ENCODE results near the gene POU2AF2. TPM values are rescaled to one million over a fixed set of nuclear protein-coding genes. Genes with fewer than 3 reads are reported as not detected.
A peak's percentile ranks its signal among the peaks of the same experiment; 100 is the strongest.

Gene POU2AF2
- total RNA-seq, 3 donors from 2014 or later (not counting 1 experiment from before 2014, with no cell fraction given), result not detected

GRCh38 chr11:111231836-111232235 is 13.7 kb upstream of the POU2AF2 start:
- Histone ChIP-seq H3K9me3 (ENCODE audit: control insufficient read depth, insufficient read depth, low read length) (no peaks in the 10 kb centered on the region), H3K27me3 (ENCODE audit: control insufficient read depth, insufficient read depth, low read length) (no peaks in the 10 kb centered on the region), H3K4me1 (ENCODE audit: control insufficient read depth, insufficient read depth, low read length) (peaks cover 8% of the 10 kb centered on the region), H3K36me3 (ENCODE audit: control insufficient read depth, insufficient read depth, low read length) (no peaks in the 10 kb centered on the region), H3K4me3 (ENCODE audit: low read length) (no peak overlapping the region), H3K27ac (ENCODE audit: low read length) (no peak overlapping the region)
- TF ChIP-seq CTCF (IDR thresholded peaks at IDR 0.05), result no peak
- no peaks in the 10 kb centered on the region for H3K9me3 Mint-ChIP-seq
- H3K4me3 Mint-ChIP-seq, result peak overlapping the region; percentile 32
- intact Hi-C loops (cut with micrococcal nuclease), result loop anchor here (5.0 kb wide), 1 partner anchor 795 kb away; no protein-coding TSS in a partner anchor
- ATAC-seq (no peak), DNase-seq (no peak)
- H3K36me3 Mint-ChIP-seq, result no peaks in the 10 kb centered on the region
- peaks cover 7 to 16% of the 10 kb centered on the region in 2 donors for H3K4me1 Mint-ChIP-seq
- 84% methylated on average over 3 of the region's 3 CpGs for WGBS (ENCODE audit: insufficient coverage)
- no peak overlapping the region for H3K27ac Mint-ChIP-seq
- H3K27me3 Mint-ChIP-seq (ENCODE audit: low read depth in 2 of 2), result peaks cover 14 to 15% of the 10 kb centered on the region in 2 donors

- Histone ChIP-seq H3K27me3 (ENCODE audit: control insufficient read depth, insufficient read depth, low read length) (no peaks in the 10 kb centered on the region), H3K9me3 (ENCODE audit: control insufficient read depth, insufficient read depth, low read length) (no peaks in the 10 kb centered on the region), H3K27ac (ENCODE audit: low read length) (no peak overlapping the region), H3K36me3 (ENCODE audit: control insufficient read depth, insufficient read depth, low read length) (no peaks in the 10 kb centered on the region), H3K4me3 (ENCODE audit: low read length) (no peak overlapping the region), H3K4me1 (ENCODE audit: control insufficient read depth, insufficient read depth, low read length) (no peaks in the 10 kb centered on the region)
- no peak for TF ChIP-seq CTCF (IDR thresholded peaks at IDR 0.05)
- intact Hi-C loops (cut with micrococcal nuclease), result no loop called here
- no peak for ATAC-seq
- WGBS (ENCODE audit: insufficient coverage), result 67% methylated on average over 2 of the region's 2 CpGs
- peaks cover 21 to 32% of the 10 kb centered on the region in 2 donors for H3K27me3 Mint-ChIP-seq (ENCODE audit: low read depth in 2 of 2)
- no peaks in the 10 kb centered on the region for H3K4me1 Mint-ChIP-seq
- no peak overlapping the region for H3K4me3 Mint-ChIP-seq
- no peaks in the 10 kb centered on the region for H3K36me3 Mint-ChIP-seq
- H3K9me3 Mint-ChIP-seq, result no peaks in the 10 kb centered on the region
- no peak for DNase-seq
- no peak overlapping the region for H3K27ac Mint-ChIP-seq
Observed at GRCh38 chr11:111236383-111236782, 9.1 kb upstream of the POU2AF2 start.

- intact Hi-C loops (cut with micrococcal nuclease), result no loop called here
- ATAC-seq, result no peak
- H3K27me3 ChIP-seq (ENCODE audit: control insufficient read depth, insufficient read depth, low read length), result no peaks in the 10 kb centered on the region
- peaks cover 27 to 38% of the 10 kb centered on the region in 2 donors for H3K27me3 Mint-ChIP-seq (ENCODE audit: low read depth in 2 of 2)
- no peak for TF ChIP-seq CTCF (IDR thresholded peaks at IDR 0.05)
- no peaks in the 10 kb centered on the region for H3K9me3 Mint-ChIP-seq
- no peaks in the 10 kb centered on the region for H3K4me1 ChIP-seq (ENCODE audit: control insufficient read depth, insufficient read depth, low read length)
- H3K27ac ChIP-seq (ENCODE audit: low read length), result no peak overlapping the region
- H3K4me1 Mint-ChIP-seq, result no peaks in the 10 kb centered on the region
- no CpG with 5 or more reads among the region's 1 CpG for WGBS (ENCODE audit: insufficient coverage)
- no peaks in the 10 kb centered on the region for H3K36me3 Mint-ChIP-seq
- H3K9me3 ChIP-seq (ENCODE audit: control insufficient read depth, insufficient read depth, low read length), result no peaks in the 10 kb centered on the region
- H3K4me3 Mint-ChIP-seq, result no peak overlapping the region
- no peaks in the 10 kb centered on the region for H3K36me3 ChIP-seq (ENCODE audit: control insufficient read depth, insufficient read depth, low read length)
- DNase-seq, result no peak
- no peak overlapping the region for H3K4me3 ChIP-seq (ENCODE audit: low read length)
- H3K27ac Mint-ChIP-seq, result no peak overlapping the region
Observed at GRCh38 chr11:111237926-111238325, 7.6 kb upstream of the POU2AF2 start.

- no peak for ATAC-seq
- Histone ChIP-seq H3K27ac (ENCODE audit: low read length) (no peak overlapping the region), H3K36me3 (ENCODE audit: control insufficient read depth, insufficient read depth, low read length) (no peaks in the 10 kb centered on the region), H3K27me3 (ENCODE audit: control insufficient read depth, insufficient read depth, low read length) (peaks cover 2% of the 10 kb centered on the region), H3K4me1 (ENCODE audit: control insufficient read depth, insufficient read depth, low read length) (no peaks in the 10 kb centered on the region), H3K4me3 (ENCODE audit: low read length) (no peak overlapping the region), H3K9me3 (ENCODE audit: control insufficient read depth, insufficient read depth, low read length) (no peaks in the 10 kb centered on the region)
- intact Hi-C loops (cut with micrococcal nuclease), result no loop called here
- H3K9me3 Mint-ChIP-seq, result no peaks in the 10 kb centered on the region
- H3K27ac Mint-ChIP-seq, result no peak overlapping the region
- DNase-seq, result no peak
- no CpG with 5 or more reads among the region's 1 CpG for WGBS (ENCODE audit: insufficient coverage)
- TF ChIP-seq CTCF (IDR thresholded peaks at IDR 0.05), result no peak
- H3K27me3 Mint-ChIP-seq (ENCODE audit: low read depth in 2 of 2), result peaks cover 21 to 36% of the 10 kb centered on the region in 2 donors
- H3K4me3 Mint-ChIP-seq, result no peak overlapping the region
- H3K36me3 Mint-ChIP-seq, result no peaks in the 10 kb centered on the region
- no peaks in the 10 kb centered on the region for H3K4me1 Mint-ChIP-seq
Observed at GRCh38 chr11:111246956-111247355, 1.4 kb downstream of the POU2AF2 start.
